Peyer's patch (tissue), 4 donors: ENCODE results near the gene TMEM91. TPM values are rescaled to one million over a fixed set of nuclear protein-coding genes. Genes with fewer than 3 reads are reported as not detected.

Experiments used
- DNase-seq, 3 donors: peaks; one replicate each; pipeline ENCODE4 v3.0.0-alpha.2; 2017 to 2019
- H3K27ac ChIP-seq, 4 donors: fragments of 200-600 bp; sonication (generic); one replicate each; pipeline ENCODE4 v1.5.1; 2016 to 2019
- H3K27me3 ChIP-seq, 2 donors: fragments of 200-600 bp; sonication (generic); one replicate each; pipeline ENCODE4 v1.5.1; 2019
- H3K36me3 ChIP-seq, 3 donors: fragments of 200-600 bp; sonication (generic); one replicate each; pipeline ENCODE4 v1.5.1; 2016 to 2019
- H3K4me1 ChIP-seq, 4 donors: fragments of 200-600 bp; sonication (generic); one replicate each; pipeline ENCODE4 v1.5.1; 2016 to 2019
- H3K4me3 ChIP-seq, 4 donors: fragments of 200-600 bp; sonication (generic); 1 replicate in 3 of 4; 2 replicates in 1 of 4; pipeline ENCODE4 v1.5.1; 2016 to 2019; ENCODE audit warnings: mild to moderate bottlenecking in 1 of 4
- H3K9me3 ChIP-seq, 4 donors: fragments of 200-600 bp; sonication (generic); one replicate each; pipeline ENCODE4 v1.5.1; 2016 to 2019; ENCODE audit warnings: mild to moderate bottlenecking in 1 of 4
- CTCF ChIP-seq, 6 experiments: fragments of 450-650 bp in 4 of 6; fragments of 200-600 bp in 2 of 6; sonication (generic) in 1 of 6; IDR thresholded peaks; one replicate each; pipeline ENCODE4 v1.5.1; 2017 to 2019; ENCODE audit warnings: antibody characterized with exemption in 6 of 6, mild to moderate bottlenecking in 3 of 6, moderate library complexity in 1 of 6
- POLR2A ChIP-seq, 2 donors: fragments of 450-650 bp; IDR thresholded peaks; one replicate each; pipeline ENCODE4 v1.5.1; 2017; ENCODE audit warnings: antibody characterized with exemption in 2 of 2, mild to moderate bottlenecking in 2 of 2, moderate library complexity in 2 of 2
- total RNA-seq, 4 donors: library from RNA; depleted of rRNA; stranded (reverse); fragments of >200 nt; gene quantifications; one replicate each; pipeline ENCODE4 v1.1.0, GENCODE V29; 2016

Gene TMEM91
- total RNA-seq, 4 donors from 2014 or later = 8.3 to 19.6 (median 11.0) TPM

DNA sequence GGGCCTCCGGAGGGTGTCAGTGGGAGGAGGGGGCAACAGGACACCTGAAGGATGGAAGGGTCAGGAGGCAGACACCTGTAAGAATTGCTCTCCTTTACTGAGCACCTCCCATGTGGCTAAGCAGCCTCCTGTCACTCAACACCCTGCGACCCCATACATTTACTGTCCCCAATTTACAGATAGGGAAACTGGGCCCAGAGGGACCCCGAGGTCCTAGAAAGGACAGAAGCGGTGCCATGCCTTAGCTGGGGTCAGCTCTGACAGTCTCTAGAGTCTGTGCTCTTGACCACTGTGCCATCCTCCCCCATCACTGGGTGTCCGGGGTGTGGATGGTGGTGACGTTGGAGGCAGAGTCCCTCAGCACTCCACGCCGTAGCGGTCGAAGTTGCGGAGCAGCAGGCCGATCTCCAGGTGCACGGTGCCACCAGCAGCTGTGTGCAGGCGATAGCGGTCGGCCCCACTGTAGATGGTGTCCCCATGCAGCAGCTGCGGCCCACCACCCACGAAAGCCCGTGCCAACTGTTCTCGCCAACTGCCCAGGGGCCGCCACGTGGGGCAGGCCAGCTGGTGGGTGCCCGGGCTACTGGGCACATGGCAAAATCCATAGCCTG, 21.9 kb upstream of the TMEM91 start:
- TF ChIP-seq POLR2A (IDR thresholded peaks at IDR 0.05) (no peak), CTCF (IDR thresholded peaks at IDR 0.05) (no peak)
- Histone ChIP-seq H3K4me3 (peak overlapping the region; percentile 84 to 91 (median 88)), H3K4me1 (peaks cover 0 to 19% (median 8%) of the 10 kb centered on the region in 4 donors), H3K36me3 (no peaks in the 10 kb centered on the region), H3K9me3 (no peaks in the 10 kb centered on the region), H3K27me3 (peaks cover 0 to 4% of the 10 kb centered on the region in 2 donors), H3K27ac (peak overlapping the region; percentile 84 to 99 (median 92))
- no peak for DNase-seq

DNA sequence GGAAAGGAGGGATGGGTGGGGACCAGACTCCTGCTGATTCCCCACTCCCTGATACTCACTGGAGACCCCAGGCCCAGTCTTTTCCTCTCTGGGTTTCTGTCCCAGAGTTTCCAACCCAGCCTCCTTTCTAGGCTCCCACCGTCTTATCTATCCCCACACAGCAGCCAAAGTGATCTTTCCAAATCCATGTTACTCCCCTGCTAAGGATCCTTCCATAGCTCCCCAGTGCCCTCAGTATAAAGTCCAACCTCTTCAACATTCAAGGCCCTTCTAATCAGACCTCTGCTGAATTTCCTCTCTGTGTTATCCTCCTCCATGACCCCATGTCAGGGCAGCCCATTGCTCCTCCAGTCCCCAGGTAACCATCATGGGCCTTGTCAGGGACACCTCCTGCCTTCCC, 21.3 kb upstream of the TMEM91 start:
- Histone ChIP-seq H3K27ac (no peak overlapping the region), H3K27me3 (peaks cover 0 to 4% of the 10 kb centered on the region in 2 donors), H3K9me3 (no peaks in the 10 kb centered on the region), H3K36me3 (no peaks in the 10 kb centered on the region), H3K4me3 (no peak overlapping the region), H3K4me1 (peaks cover 0 to 14% (median 5%) of the 10 kb centered on the region in 4 donors)
- TF ChIP-seq CTCF (IDR thresholded peaks at IDR 0.05) = no peak
- no peak for TF ChIP-seq POLR2A (IDR thresholded peaks at IDR 0.05)
- DNase-seq = no peak

DNA sequence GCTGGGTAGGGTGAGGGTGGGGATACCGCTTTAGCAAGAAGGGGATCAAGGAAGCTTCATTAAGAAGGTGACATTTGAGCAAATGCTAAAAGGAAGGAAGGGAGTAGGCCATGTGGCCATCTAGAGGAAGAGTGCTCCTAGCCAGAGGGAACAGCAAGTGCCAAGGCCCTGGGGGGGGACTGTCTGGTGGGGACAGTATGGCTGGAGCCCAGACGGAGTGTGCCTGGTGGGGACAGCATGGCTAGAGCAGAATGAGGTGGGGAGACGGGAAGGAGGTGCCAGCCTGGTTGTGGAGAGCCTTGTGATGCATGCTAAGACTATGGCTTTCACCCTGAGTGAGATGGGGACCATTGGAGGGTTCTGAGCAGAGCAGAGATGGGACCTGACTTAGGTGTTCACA, 20.5 kb upstream of the TMEM91 start:
- H3K36me3 ChIP-seq = no peaks in the 10 kb centered on the region
- H3K27me3 ChIP-seq = peaks cover 0 to 4% of the 10 kb centered on the region in 2 donors
- no peak for DNase-seq
- TF ChIP-seq POLR2A (IDR thresholded peaks at IDR 0.05) (no peak), CTCF (IDR thresholded peaks at IDR 0.05) (no peak)
- no peak overlapping the region for H3K4me3 ChIP-seq
- peaks cover 0 to 9% (median 2%) of the 10 kb centered on the region in 4 donors for H3K4me1 ChIP-seq
- H3K27ac ChIP-seq = peak overlapping the region in 1 of 4 donors; percentile 7
- H3K9me3 ChIP-seq = no peaks in the 10 kb centered on the region

DNA sequence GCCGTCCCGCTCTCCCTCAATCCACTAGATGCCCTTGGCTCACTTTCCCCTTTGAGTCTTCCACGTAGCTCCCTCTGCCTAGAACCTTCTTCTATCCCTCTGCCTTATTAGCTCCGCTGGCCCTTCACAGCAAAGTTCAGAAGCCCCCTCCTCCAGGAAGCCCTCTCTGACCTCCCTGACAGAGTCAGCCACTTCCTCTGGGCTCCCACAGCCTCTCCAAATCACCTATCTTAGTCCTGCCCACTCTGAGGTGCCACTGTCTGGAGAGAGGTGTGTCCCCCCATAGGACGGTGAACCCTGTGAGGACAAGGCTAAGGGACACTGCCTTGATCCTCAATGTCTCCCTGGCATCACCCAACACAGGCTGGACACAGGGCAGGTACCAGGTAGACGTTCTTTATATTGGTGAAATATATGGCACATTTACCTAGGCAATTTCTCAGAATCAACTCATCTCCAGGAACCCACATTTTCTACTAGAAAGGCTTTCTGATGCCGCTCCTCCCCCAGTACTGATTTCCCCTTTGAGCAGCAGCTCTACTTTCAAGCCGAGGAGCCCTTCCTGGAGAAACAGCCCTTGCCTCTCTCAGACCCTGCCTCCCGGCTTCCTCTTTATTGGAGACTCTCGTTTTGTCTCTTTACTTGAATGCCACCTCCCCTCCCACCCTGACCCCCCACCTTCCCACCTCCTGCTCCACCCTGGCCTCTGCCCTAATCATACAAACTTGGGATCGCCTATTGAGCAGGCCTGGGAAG, 19.2 kb upstream of the TMEM91 start:
- H3K4me1 ChIP-seq = peaks cover 0 to 9% (median 2%) of the 10 kb centered on the region in 4 donors
- H3K36me3 ChIP-seq = no peaks in the 10 kb centered on the region
- H3K27me3 ChIP-seq = peaks cover 0 to 4% of the 10 kb centered on the region in 2 donors
- peak overlapping the region in 1 of 4 donors; percentile 42 for H3K27ac ChIP-seq
- H3K4me3 ChIP-seq = no peak overlapping the region
- TF ChIP-seq POLR2A (IDR thresholded peaks at IDR 0.05) (no peak), CTCF (IDR thresholded peaks at IDR 0.05) (no peak)
- no peak for DNase-seq
- no peaks in the 10 kb centered on the region for H3K9me3 ChIP-seq

DNA sequence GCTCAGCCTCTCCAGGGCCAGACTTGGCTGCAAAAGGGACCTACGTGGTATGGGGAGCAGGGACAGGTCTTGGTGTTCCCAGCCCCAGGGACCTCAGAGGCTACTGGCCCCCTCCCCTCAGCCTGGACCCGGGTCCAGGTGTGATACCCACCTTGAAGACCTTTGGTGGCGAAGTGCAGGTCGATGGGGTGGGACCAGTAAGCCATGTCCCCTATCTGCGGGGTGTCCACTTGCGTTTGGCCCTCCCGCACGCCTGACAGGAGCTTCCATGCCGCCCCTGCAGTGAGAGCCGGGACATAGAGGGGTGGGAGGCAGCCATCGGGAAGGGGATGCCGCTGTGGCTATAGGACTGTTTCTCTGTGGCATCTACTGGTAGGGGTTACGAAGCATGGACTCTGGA, 18.6 kb upstream of the TMEM91 start:
- H3K9me3 ChIP-seq = no peaks in the 10 kb centered on the region
- no peaks in the 10 kb centered on the region for H3K27me3 ChIP-seq
- H3K27ac ChIP-seq = peak overlapping the region in 1 of 4 donors; percentile 42
- no peaks in the 10 kb centered on the region for H3K36me3 ChIP-seq
- H3K4me3 ChIP-seq = no peak overlapping the region
- peaks cover 0 to 12% (median 2%) of the 10 kb centered on the region in 4 donors for H3K4me1 ChIP-seq
- DNase-seq = no peak
- TF ChIP-seq POLR2A (IDR thresholded peaks at IDR 0.05) (no peak), CTCF (IDR thresholded peaks at IDR 0.05) (no peak)
